Hepatocyte (in vitro differentiated cells): ENCODE measurements around the gene ARHGAP31. TPM values are rescaled to one million over a fixed set of nuclear protein-coding genes. Genes with fewer than 3 reads are reported as not detected.

Experiments used
- DNase-seq: peaks from one replicate; pipeline ENCODE4 v3.0.0-alpha.2; 2016; ENCODE audit warnings: low spot score
- H2AFZ ChIP-seq: fragments of 200-600 bp; sonication (generic); 2 replicates; pipeline ENCODE4 v1.6.0; 2016; ENCODE audit warnings: antibody characterized with exemption, mild to moderate bottlenecking
- H3K27ac ChIP-seq: fragments of 200-600 bp; sonication (generic); 2 replicates; pipeline ENCODE4 v1.5.1; 2016; ENCODE audit warnings: mild to moderate bottlenecking
- H3K27me3 ChIP-seq: fragments of 200-600 bp; sonication (generic); 2 replicates; pipeline ENCODE4 v1.6.1; 2016
- H3K36me3 ChIP-seq: fragments of 200-600 bp; sonication (generic); replicated peaks from 2 replicates; pipeline ENCODE4 v1.5.1; 2016; ENCODE audit warnings: low read depth; ENCODE audit not compliant: insufficient read depth
- H3K4me1 ChIP-seq: fragments of 200-600 bp; sonication (generic); 2 replicates; pipeline ENCODE4 v1.5.1; 2016; ENCODE audit warnings: mild to moderate bottlenecking, moderate library complexity; ENCODE audit not compliant: insufficient read depth
- H3K4me2 ChIP-seq: fragments of 200-600 bp; sonication (generic); 2 replicates; pipeline ENCODE4 v1.6.0; 2016
- H3K4me3 ChIP-seq: fragments of 200-600 bp; sonication (generic); 2 replicates; pipeline ENCODE4 v1.5.1; 2016; ENCODE audit warnings: mild to moderate bottlenecking
- H3K79me2 ChIP-seq: fragments of 200-600 bp; sonication (generic); 2 replicates; pipeline ENCODE4 v1.6.0; 2017; ENCODE audit warnings: mild to moderate bottlenecking
- H3K9me2 ChIP-seq: fragments of 200-600 bp; sonication (generic); replicated peaks from 2 replicates; pipeline ENCODE4 v1.6.0; 2017; ENCODE audit warnings: mild to moderate bottlenecking; ENCODE audit not compliant: insufficient read depth
- H3K9me3 ChIP-seq: fragments of 200-600 bp; sonication (generic); 2 replicates; pipeline ENCODE4 v1.5.1; 2016; ENCODE audit warnings: low read depth, mild to moderate bottlenecking
- H4K20me1 ChIP-seq: fragments of 200-600 bp; sonication (generic); 2 replicates; pipeline ENCODE4 v1.6.0; 2016; ENCODE audit warnings: mild to moderate bottlenecking; ENCODE audit not compliant: insufficient read depth, poor library complexity, severe bottlenecking
- CTCF ChIP-seq: fragments of 200-600 bp; sonication (generic); IDR thresholded peaks from 2 replicates; pipeline ENCODE4 v1.5.1; 2016; ENCODE audit warnings: antibody characterized with exemption, mild to moderate bottlenecking; ENCODE audit not compliant: poor library complexity
- EZH2 ChIP-seq: fragments of 200-600 bp; sonication (generic); IDR thresholded peaks from 2 replicates; pipeline ENCODE4 v1.6.1; 2016; ENCODE audit warnings: antibody characterized with exemption, mild to moderate bottlenecking, borderline replicate concordance
- EZH2phosphoT487 ChIP-seq: fragments of 200-600 bp; sonication (generic); IDR thresholded peaks from one replicate; pipeline ENCODE4 v1.6.1; 2018; ENCODE audit warnings: antibody characterized with exemption, mild to moderate bottlenecking, low read depth, moderate library complexity; ENCODE audit not compliant: unreplicated experiment, severe bottlenecking
- WGBS: methylation state at CpG from one replicate; pipeline ENCODE4 v1.1.6; 2016; ENCODE audit warnings: low lambda C conversion rate; ENCODE audit errors: missing lambda C conversion rate; 5-methylcytosine and 5-hydroxymethylcytosine counted together
- polyA plus RNA-seq: library from polyadenylated mRNA; unstranded; fragments of >200 nt; fragmentation: Nextera tagmentation; extraction: Ambion mirVana; gene quantifications from 2 replicates; pipeline ENCODE4 v1.2.1, GENCODE V29; 2016
- total RNA-seq: library from RNA; depleted of rRNA; stranded (reverse); fragments of >200 nt; gene quantifications from 2 replicates; pipeline ENCODE4 v1.2.3, GENCODE V29; 2014

The ARHGAP31 gene
- total and polyA plus RNA-seq, 2 experiments from 2014 or later, result 2.9 to 7.3 TPM

- Histone ChIP-seq H3K27ac (no peak overlapping the region), H3K27me3 (no peaks in the 10 kb centered on the region), H3K36me3 (no peaks in the 10 kb centered on the region), H3K79me2 (no peaks in the 10 kb centered on the region), H3K4me3 (no peak overlapping the region), H4K20me1 (no peaks in the 10 kb centered on the region), H3K9me2 (no peaks in the 10 kb centered on the region), H2AFZ (no peak overlapping the region), H3K4me1 (no peaks in the 10 kb centered on the region), H3K4me2 (no peak overlapping the region), H3K9me3 (no peaks in the 10 kb centered on the region)
- TF ChIP-seq EZH2, result no peak
- no peak for TF ChIP-seq EZH2phosphoT487
- no peak for TF ChIP-seq CTCF
- WGBS, result 91% methylated on average over 1 of the region's 1 CpG
- DNase-seq, result no peak
Observed at GRCh38 chr3:119340014-119340413, 45.8 kb downstream of the ARHGAP31 start.

- Histone ChIP-seq H3K9me3 (no peaks in the 10 kb centered on the region), H3K4me1 (peaks cover 1% of the 10 kb centered on the region), H3K27me3 (no peaks in the 10 kb centered on the region), H3K27ac (no peak overlapping the region), H3K36me3 (no peaks in the 10 kb centered on the region), H3K4me3 (no peak overlapping the region), H3K79me2 (no peaks in the 10 kb centered on the region), H3K9me2 (no peaks in the 10 kb centered on the region), H3K4me2 (no peak overlapping the region), H2AFZ (no peak overlapping the region), H4K20me1 (no peaks in the 10 kb centered on the region)
- DNase-seq, result no peak
- 88% methylated on average over 5 of the region's 5 CpGs for whole genome bisulfite sequencing
- TF ChIP-seq EZH2phosphoT487 (no peak), EZH2 (no peak), CTCF (no peak)
Observed at GRCh38 chr3:119340446-119340845, 46.3 kb downstream of the ARHGAP31 start.

GRCh38 chr3:119342176-119342575, 48.0 kb downstream of the ARHGAP31 start:
- TF ChIP-seq CTCF (no peak), EZH2phosphoT487 (no peak)
- no peaks in the 10 kb centered on the region for H3K9me2 ChIP-seq
- H3K79me2 ChIP-seq, result no peaks in the 10 kb centered on the region
- H3K4me2 ChIP-seq, result no peak overlapping the region
- no peaks in the 10 kb centered on the region for H3K9me3 ChIP-seq
- H3K36me3 ChIP-seq, result no peaks in the 10 kb centered on the region
- H3K4me1 ChIP-seq, result peaks cover 7% of the 10 kb centered on the region
- no peaks in the 10 kb centered on the region for H4K20me1 ChIP-seq
- no peak for DNase-seq
- no peak overlapping the region for H3K4me3 ChIP-seq
- WGBS, result 78% methylated on average over 1 of the region's 1 CpG
- no peak overlapping the region for H3K27ac ChIP-seq
- no peaks in the 10 kb centered on the region for H3K27me3 ChIP-seq
- H2AFZ ChIP-seq, result no peak overlapping the region

GRCh38 chr3:119343719-119344118, 49.5 kb downstream of the ARHGAP31 start:
- H3K4me3 ChIP-seq, result no peak overlapping the region
- no peak overlapping the region for H3K4me2 ChIP-seq
- no peaks in the 10 kb centered on the region for H3K36me3 ChIP-seq
- no peaks in the 10 kb centered on the region for H4K20me1 ChIP-seq
- no peaks in the 10 kb centered on the region for H3K79me2 ChIP-seq
- H3K4me1 ChIP-seq, result peaks cover 7% of the 10 kb centered on the region
- H3K9me3 ChIP-seq, result no peaks in the 10 kb centered on the region
- no peaks in the 10 kb centered on the region for H3K9me2 ChIP-seq
- TF ChIP-seq EZH2 (no peak), CTCF (no peak), EZH2phosphoT487 (no peak)
- no peak for DNase-seq
- H2AFZ ChIP-seq, result no peak overlapping the region
- no peak overlapping the region for H3K27ac ChIP-seq
- H3K27me3 ChIP-seq, result no peaks in the 10 kb centered on the region
- WGBS, result 77% methylated on average over 5 of the region's 5 CpGs
